IPS-18c (cell line): ENCODE measurements around the gene ZNF106.

ENCODE experiments used
- H3K4me3 ChIP-seq: 2 replicates; pipeline ENCODE4 v1.7.0; 2013; ENCODE audit warnings: low read depth, mild to moderate bottlenecking, low read length, moderate library complexity; ENCODE audit not compliant: insufficient read depth
- H3K9me3 ChIP-seq: one replicate; pipeline ENCODE4 v1.6.1; 2013; ENCODE audit warnings: mild to moderate bottlenecking, low read length, moderate library complexity; ENCODE audit not compliant: control insufficient read depth, insufficient read depth

The ZNF106 gene

GRCh38 chr15:42444415-42445063 lies 46.4 kb downstream of the ZNF106 start:
- Histone ChIP-seq H3K9me3 (no peaks in the 10 kb centered on the region), H3K4me3 (no peak overlapping the region)

GRCh38 chr15:42427429-42428223 lies 63.3 kb downstream of the ZNF106 start:
- no peak overlapping the region for H3K4me3 ChIP-seq

GRCh38 chr15:42421376-42421775 lies 69.6 kb downstream of the ZNF106 start:
- no peak overlapping the region for H3K4me3 ChIP-seq

More at GRCh38 chr15:42427429-42428223, 63.3 kb downstream of the ZNF106 start:
- H3K9me3 ChIP-seq, result no peaks in the 10 kb centered on the region

GRCh38 chr15:42419369-42419768 lies 71.6 kb downstream of the ZNF106 start:
- Histone ChIP-seq H3K9me3 (no peaks in the 10 kb centered on the region), H3K4me3 (no peak overlapping the region)

More at GRCh38 chr15:42421376-42421775, 69.6 kb downstream of the ZNF106 start:
- no peaks in the 10 kb centered on the region for H3K9me3 ChIP-seq

GRCh38 chr15:42413920-42414319 lies 77.0 kb downstream of the ZNF106 start:
- Histone ChIP-seq H3K4me3 (no peak overlapping the region), H3K9me3 (no peaks in the 10 kb centered on the region)

- no peaks in the 10 kb centered on the region for H3K9me3 ChIP-seq
- H3K4me3 ChIP-seq, result no peak overlapping the region
Observed at GRCh38 chr15:42411884-42412283, 79.1 kb downstream of the ZNF106 start.

GRCh38 chr15:42409011-42409410 lies 81.9 kb downstream of the ZNF106 start:
- Histone ChIP-seq H3K4me3 (no peak overlapping the region), H3K9me3 (no peaks in the 10 kb centered on the region)

GRCh38 chr15:42408178-42408577 lies 82.8 kb downstream of the ZNF106 start:
- no peak overlapping the region for H3K4me3 ChIP-seq

GRCh38 chr15:42405863-42406482 lies 85.0 kb downstream of the ZNF106 start:
- Histone ChIP-seq H3K4me3 (no peak overlapping the region), H3K9me3 (no peaks in the 10 kb centered on the region)

More at GRCh38 chr15:42408178-42408577, 82.8 kb downstream of the ZNF106 start:
- H3K9me3 ChIP-seq, result no peaks in the 10 kb centered on the region

GRCh38 chr15:42404461-42405235 lies 86.3 kb downstream of the ZNF106 start:
- H3K4me3 ChIP-seq, result no peak overlapping the region
- H3K9me3 ChIP-seq, result no peaks in the 10 kb centered on the region

- Histone ChIP-seq H3K9me3 (no peaks in the 10 kb centered on the region), H3K4me3 (no peak overlapping the region)
Observed at GRCh38 chr15:42403389-42403788, 87.6 kb downstream of the ZNF106 start.

- H3K9me3 ChIP-seq, result no peaks in the 10 kb centered on the region
- no peak overlapping the region for H3K4me3 ChIP-seq
Observed at GRCh38 chr15:42402455-42403205, 88.3 kb downstream of the ZNF106 start.

- Histone ChIP-seq H3K9me3 (no peaks in the 10 kb centered on the region), H3K4me3 (no peak overlapping the region)
Observed at GRCh38 chr15:42401544-42402454, 89.1 kb downstream of the ZNF106 start.

- H3K4me3 ChIP-seq, result no peak overlapping the region
- no peaks in the 10 kb centered on the region for H3K9me3 ChIP-seq
Observed at GRCh38 chr15:42395838-42396237, 95.1 kb downstream of the ZNF106 start.

GRCh38 chr15:42394106-42394505 lies 96.8 kb downstream of the ZNF106 start:
- no peaks in the 10 kb centered on the region for H3K9me3 ChIP-seq

More at GRCh38 chr15:42394106-42394505, 96.8 kb downstream of the ZNF106 start:
- H3K4me3 ChIP-seq, result no peak overlapping the region
